Mesodermal cell (in vitro differentiated cells): ENCODE measurements around the gene EFNB1.

Experiments
- H3K27ac ChIP-seq: 2 replicates; pipeline ENCODE4 v1.7.0; 2013; ENCODE audit warnings: mild to moderate bottlenecking, low read depth, low read length, moderate library complexity; ENCODE audit not compliant: severe bottlenecking
- H3K36me3 ChIP-seq: 2 replicates; pipeline ENCODE4 v1.7.1; 2013; ENCODE audit warnings: mild to moderate bottlenecking, low read length, moderate library complexity; ENCODE audit not compliant: control insufficient read depth, insufficient read depth
- H3K4me1 ChIP-seq: one replicate; pipeline ENCODE4 v1.7.1; 2013; ENCODE audit warnings: mild to moderate bottlenecking, low read length; ENCODE audit not compliant: insufficient read depth, control insufficient read depth, poor library complexity, severe bottlenecking
- H3K4me3 ChIP-seq: 2 replicates; pipeline ENCODE4 v1.7.0; 2013; ENCODE audit warnings: low read length, control low read depth, mild to moderate bottlenecking; ENCODE audit not compliant: insufficient read depth, poor library complexity, severe bottlenecking; ENCODE audit errors: extremely low read depth
- H3K9me3 ChIP-seq: 2 replicates; pipeline ENCODE4 v1.7.1; 2013; ENCODE audit warnings: mild to moderate bottlenecking, low read length, moderate library complexity; ENCODE audit not compliant: control insufficient read depth
- WGBS, 2 experiments: methylation state at CpG; one replicate each; pipeline ENCODE4 v1.1.5; 2013; ENCODE audit warnings: missing lambda C conversion rate in 2 of 2; ENCODE audit not compliant: insufficient coverage in 2 of 2; 5-methylcytosine and 5-hydroxymethylcytosine counted together

Gene EFNB1

GRCh38 chrX:68835104-68835442 is 6.3 kb downstream of the EFNB1 start:
- H3K4me1 ChIP-seq: peaks cover 9% of the 10 kb centered on the region
- whole genome bisulfite sequencing, 2 experiments: 80% methylated on average over 1 of the region's 3 CpGs; no CpG with 5 or more reads in 1 of the 2 experiments
- no peaks in the 10 kb centered on the region for H3K9me3 ChIP-seq
- H3K36me3 ChIP-seq: peaks cover 17% of the 10 kb centered on the region
- no peak overlapping the region for H3K27ac ChIP-seq
- no peak overlapping the region for H3K4me3 ChIP-seq

DNA sequence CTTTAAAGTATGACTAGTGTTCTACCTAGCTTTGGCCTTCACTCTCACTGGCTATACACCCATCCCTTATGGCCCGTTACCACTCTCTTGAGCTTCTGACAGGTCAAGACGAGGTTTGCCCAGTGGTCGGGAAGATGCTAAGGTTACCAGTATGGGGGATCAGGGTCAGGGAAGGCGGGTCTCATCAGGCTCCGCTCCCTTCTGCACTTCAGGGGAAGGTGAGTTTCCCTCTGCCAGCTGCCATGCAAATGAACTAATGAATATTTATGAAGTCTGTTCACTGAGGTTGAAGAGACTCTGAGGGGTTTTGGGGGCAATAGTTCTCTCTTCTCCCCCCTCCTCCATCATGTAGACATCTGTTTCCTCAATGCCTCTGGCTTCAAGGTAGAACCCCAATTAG is 6.6 kb downstream of the EFNB1 start:
- WGBS, 2 experiments: 100% methylated on average over 2 of the region's 5 CpGs; no CpG with 5 or more reads in 1 of the 2 experiments
- no peaks in the 10 kb centered on the region for H3K9me3 ChIP-seq
- no peak overlapping the region for H3K27ac ChIP-seq
- H3K4me1 ChIP-seq: peaks cover 9% of the 10 kb centered on the region
- H3K36me3 ChIP-seq: peaks cover 21% of the 10 kb centered on the region
- H3K4me3 ChIP-seq: no peak overlapping the region

DNA sequence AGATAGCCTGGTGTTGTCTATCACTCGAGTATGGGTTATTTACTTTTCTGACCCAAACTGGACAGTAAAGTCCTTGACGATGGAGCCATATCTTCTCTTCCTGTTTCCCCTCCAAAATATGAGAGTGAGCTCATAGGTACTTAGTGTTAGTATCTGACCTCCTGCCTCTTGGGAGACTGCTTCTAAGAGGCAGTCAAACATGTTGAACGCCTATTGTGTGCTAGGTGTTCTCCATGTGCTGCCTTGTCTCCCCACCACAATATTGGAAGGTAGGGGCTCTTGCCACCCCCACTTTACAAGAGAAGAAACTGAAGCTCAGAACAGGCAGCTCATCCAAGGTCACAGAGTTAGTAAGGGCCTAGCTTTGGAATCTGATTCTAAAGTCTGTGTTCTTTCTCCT is 8.3 kb downstream of the EFNB1 start:
- Histone ChIP-seq H3K9me3 (no peaks in the 10 kb centered on the region), H3K4me1 (peaks cover 9% of the 10 kb centered on the region), H3K27ac (no peak overlapping the region), H3K4me3 (no peak overlapping the region), H3K36me3 (peaks cover 32% of the 10 kb centered on the region)
- no CpG with 5 or more reads among the region's 3 CpGs for WGBS, 2 experiments

- Histone ChIP-seq H3K9me3 (no peaks in the 10 kb centered on the region), H3K4me1 (no peaks in the 10 kb centered on the region), H3K4me3 (no peak overlapping the region), H3K27ac (no peak overlapping the region), H3K36me3 (peaks cover 38% of the 10 kb centered on the region)
- 94 to 95% methylated on average over 4 to 5 of the region's 8 CpGs for WGBS, 2 experiments
These were observed 9.7 kb downstream of the EFNB1 start for GRCh38 chrX:68838571-68838910.

DNA sequence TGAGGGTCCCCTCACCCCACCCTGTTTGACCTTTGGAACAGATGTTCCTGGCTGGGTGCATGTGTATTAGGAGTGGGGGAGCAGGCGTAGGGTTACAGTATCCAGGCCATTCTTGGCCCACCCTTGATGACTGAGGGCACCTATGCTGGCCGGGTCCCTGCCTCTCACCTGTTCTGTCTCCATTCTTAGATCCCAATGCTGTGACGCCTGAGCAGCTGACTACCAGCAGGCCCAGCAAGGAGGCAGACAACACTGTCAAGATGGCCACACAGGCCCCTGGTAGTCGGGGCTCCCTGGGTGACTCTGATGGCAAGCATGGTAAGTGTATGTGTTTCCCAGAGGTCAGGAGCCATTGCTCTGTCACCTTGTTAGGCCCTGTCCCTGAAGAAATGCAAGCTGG is 10.9 kb downstream of the EFNB1 start:
- Histone ChIP-seq H3K27ac (no peak overlapping the region), H3K36me3 (peaks cover 41% of the 10 kb centered on the region), H3K9me3 (no peaks in the 10 kb centered on the region), H3K4me1 (no peaks in the 10 kb centered on the region), H3K4me3 (no peak overlapping the region)
- 100% methylated on average over 1 to 2 of the region's 4 CpGs for WGBS, 2 experiments

- peaks cover 41% of the 10 kb centered on the region for H3K36me3 ChIP-seq
- no peak overlapping the region for H3K27ac ChIP-seq
- no peaks in the 10 kb centered on the region for H3K9me3 ChIP-seq
- H3K4me3 ChIP-seq: no peak overlapping the region
- H3K4me1 ChIP-seq: no peaks in the 10 kb centered on the region
- 97% methylated on average over 12 of the region's 22 CpGs; no CpG with 5 or more reads in 1 of the 2 experiments for WGBS, 2 experiments
These were observed 11.4 kb downstream of the EFNB1 start for GRCh38 chrX:68840256-68840655.

- Histone ChIP-seq H3K4me3 (no peak overlapping the region), H3K36me3 (peaks cover 36% of the 10 kb centered on the region), H3K27ac (no peak overlapping the region), H3K9me3 (no peaks in the 10 kb centered on the region), H3K4me1 (peaks cover 11% of the 10 kb centered on the region)
- WGBS, 2 experiments: no CpG with 5 or more reads among the region's 8 CpGs
These were observed 12.6 kb downstream of the EFNB1 start for GRCh38 chrX:68841251-68842049.

GRCh38 chrX:68842351-68842750 is 13.5 kb downstream of the EFNB1 start:
- H3K36me3 ChIP-seq: peaks cover 31% of the 10 kb centered on the region
- H3K4me1 ChIP-seq: peaks cover 17% of the 10 kb centered on the region
- no peak overlapping the region for H3K4me3 ChIP-seq
- WGBS, 2 experiments: no CpG with 5 or more reads among the region's 2 CpGs
- no peaks in the 10 kb centered on the region for H3K9me3 ChIP-seq
- no peak overlapping the region for H3K27ac ChIP-seq

DNA sequence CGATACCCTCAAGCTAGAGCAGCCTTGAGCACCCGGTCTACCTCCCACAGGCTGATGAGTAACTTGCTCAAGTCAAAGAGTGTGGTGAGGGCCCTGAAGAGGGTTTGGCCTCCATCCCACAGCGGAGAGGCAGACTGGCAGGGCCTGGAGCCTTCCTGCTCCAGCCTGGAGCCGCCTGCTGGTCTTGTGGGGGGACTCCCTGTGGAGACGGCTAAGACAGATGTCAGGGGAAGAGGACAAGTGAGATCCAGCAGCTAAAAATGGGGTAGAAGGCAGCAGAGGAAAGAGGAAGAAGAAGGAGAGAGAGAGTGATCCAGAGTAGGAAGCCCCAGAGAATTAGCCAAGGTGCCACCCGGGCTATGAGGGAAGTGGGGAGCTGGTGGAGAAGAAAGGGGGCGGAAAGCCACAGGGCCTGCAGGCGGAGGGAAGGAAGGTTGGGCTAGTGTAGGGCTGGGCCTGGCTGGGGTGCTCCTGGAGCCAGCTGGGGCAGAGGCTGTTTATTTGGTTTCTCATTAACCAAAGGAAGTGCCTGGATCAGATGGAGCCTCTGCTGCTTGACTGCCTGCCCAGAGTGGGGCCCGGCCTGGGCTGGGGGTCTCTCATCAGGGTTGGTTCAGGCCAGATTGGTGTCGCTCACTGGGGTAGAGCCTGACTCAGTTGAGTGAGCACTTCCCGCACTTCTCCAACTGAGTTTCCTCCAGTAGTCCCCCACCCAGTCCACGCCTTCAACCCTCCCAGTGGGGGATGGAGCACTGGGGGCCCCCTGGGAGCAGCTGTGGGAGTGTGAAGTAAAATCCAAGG is 14.2 kb downstream of the EFNB1 start:
- Histone ChIP-seq H3K4me1 (peaks cover 17% of the 10 kb centered on the region), H3K9me3 (no peaks in the 10 kb centered on the region), H3K4me3 (no peak overlapping the region), H3K36me3 (peaks cover 31% of the 10 kb centered on the region), H3K27ac (no peak overlapping the region)
- WGBS, 2 experiments: 80 to 100% methylated on average over 2 to 5 of the region's 12 CpGs

DNA sequence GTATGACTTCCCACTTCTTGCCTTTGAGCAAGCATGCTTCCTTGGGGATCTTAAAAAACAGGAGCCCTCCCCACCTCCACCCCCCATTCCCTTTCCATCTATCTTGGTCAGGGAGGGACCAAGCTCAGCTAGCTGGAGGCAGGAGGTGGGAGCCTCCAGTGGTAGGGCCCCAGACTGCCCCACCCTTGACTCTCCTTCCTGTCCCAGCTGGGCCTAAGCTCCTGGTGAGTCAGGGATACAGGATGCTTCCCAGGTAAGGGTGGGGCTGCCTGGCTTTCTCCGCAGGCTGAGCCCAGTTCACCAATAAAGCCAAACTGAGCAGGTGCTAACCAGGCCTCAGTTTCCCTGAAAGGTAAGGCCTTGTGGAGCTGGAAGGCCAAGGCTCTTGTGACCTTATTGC is 15.2 kb downstream of the EFNB1 start:
- WGBS, 2 experiments: 100% methylated on average over 1 of the region's 1 CpG
- peaks cover 31% of the 10 kb centered on the region for H3K36me3 ChIP-seq
- H3K4me1 ChIP-seq: peaks cover 17% of the 10 kb centered on the region
- H3K4me3 ChIP-seq: no peak overlapping the region
- H3K9me3 ChIP-seq: no peaks in the 10 kb centered on the region
- no peak overlapping the region for H3K27ac ChIP-seq

DNA sequence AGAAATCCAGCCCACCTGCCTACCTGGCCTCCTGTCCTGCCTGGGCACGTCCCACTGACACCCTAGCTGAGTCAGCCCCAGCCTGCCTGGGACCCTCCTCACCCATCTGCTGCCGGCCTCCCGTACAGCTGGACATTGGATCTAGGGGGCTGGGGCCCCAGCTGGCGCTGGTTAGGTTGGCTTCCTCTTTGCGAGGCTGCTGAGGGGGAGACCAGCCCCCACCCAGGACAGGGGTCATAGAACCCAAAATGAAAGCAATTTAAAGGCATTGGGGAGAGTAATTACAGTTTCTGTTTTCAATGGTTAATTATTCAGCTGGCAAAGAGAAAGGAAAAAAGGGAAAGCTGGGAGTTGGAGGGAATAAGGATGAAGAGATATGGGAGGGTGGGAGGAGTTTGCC is 15.8 kb downstream of the EFNB1 start:
- WGBS, 2 experiments: 83 to 100% methylated on average over 1 of the region's 5 CpGs
- Histone ChIP-seq H3K4me1 (peaks cover 17% of the 10 kb centered on the region), H3K4me3 (no peak overlapping the region), H3K36me3 (peaks cover 29% of the 10 kb centered on the region), H3K27ac (no peak overlapping the region), H3K9me3 (no peaks in the 10 kb centered on the region)
